ENCODE data around the gene NMU.

DNA sequence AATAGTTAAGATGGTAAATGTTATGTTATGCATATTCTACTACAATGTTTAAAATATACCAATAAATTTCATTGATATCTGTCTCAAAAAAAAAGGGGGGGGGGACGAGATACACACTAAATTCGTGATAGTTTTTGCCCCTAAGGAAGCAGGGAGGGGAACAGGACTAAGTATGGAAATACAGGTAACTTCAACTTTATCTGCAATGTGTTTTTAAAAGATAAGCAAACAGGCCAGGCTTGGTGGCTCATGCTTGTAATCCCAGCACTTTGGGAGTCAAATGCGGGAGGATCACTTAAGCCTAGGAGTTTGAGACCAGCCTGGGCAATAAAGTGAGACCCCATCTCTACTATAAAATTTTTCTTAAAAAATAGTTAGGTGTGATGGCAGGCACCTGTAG lies 76.0 kb downstream of the NMU start:
- TF ChIP-seq, protein P1, sequence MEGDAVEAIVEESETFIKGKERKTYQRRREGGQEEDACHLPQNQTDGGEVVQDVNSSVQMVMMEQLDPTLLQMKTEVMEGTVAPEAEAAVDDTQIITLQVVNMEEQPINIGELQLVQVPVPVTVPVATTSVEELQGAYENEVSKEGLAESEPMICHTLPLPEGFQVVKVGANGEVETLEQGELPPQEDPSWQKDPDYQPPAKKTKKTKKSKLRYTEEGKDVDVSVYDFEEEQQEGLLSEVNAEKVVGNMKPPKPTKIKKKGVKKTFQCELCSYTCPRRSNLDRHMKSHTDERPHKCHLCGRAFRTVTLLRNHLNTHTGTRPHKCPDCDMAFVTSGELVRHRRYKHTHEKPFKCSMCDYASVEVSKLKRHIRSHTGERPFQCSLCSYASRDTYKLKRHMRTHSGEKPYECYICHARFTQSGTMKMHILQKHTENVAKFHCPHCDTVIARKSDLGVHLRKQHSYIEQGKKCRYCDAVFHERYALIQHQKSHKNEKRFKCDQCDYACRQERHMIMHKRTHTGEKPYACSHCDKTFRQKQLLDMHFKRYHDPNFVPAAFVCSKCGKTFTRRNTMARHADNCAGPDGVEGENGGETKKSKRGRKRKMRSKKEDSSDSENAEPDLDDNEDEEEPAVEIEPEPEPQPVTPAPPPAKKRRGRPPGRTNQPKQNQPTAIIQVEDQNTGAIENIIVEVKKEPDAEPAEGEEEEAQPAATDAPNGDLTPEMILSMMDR (IDR thresholded peaks at IDR 0.05; ENCODE audit: low read depth, low read length, poor library complexity, severe bottlenecking), result no peak
- no peak for TF ChIP-seq EZH2phosphoT487 (IDR thresholded peaks at IDR 0.05; ENCODE audit: borderline replicate concordance, low read length)

All from DOHH2 (cell line).